GM12865 (cell line): ENCODE measurements around the gene SMIM10L2A.
A peak's percentile ranks its signal among the peaks of the same experiment; 100 is the strongest.

Experiments used
- DNase-seq: peaks from one replicate; pipeline ENCODE4 v3.0.0; 2010; ENCODE audit warnings: low read depth
- H3K4me3 ChIP-seq: 2 replicates; pipeline ENCODE4 v1.5.1; 2011; ENCODE audit warnings: mild to moderate bottlenecking, low read depth, low read length, control low read depth
- TF ChIP-seq, protein P1 (sequence below): IDR thresholded peaks from 2 replicates; pipeline ENCODE4 v1.5.1; 2011; ENCODE audit warnings: low read length, control low read depth, low read depth, inconsistent platforms; ENCODE audit not compliant: insufficient read depth; ENCODE audit errors: missing control alignments

Gene SMIM10L2A

DNA sequence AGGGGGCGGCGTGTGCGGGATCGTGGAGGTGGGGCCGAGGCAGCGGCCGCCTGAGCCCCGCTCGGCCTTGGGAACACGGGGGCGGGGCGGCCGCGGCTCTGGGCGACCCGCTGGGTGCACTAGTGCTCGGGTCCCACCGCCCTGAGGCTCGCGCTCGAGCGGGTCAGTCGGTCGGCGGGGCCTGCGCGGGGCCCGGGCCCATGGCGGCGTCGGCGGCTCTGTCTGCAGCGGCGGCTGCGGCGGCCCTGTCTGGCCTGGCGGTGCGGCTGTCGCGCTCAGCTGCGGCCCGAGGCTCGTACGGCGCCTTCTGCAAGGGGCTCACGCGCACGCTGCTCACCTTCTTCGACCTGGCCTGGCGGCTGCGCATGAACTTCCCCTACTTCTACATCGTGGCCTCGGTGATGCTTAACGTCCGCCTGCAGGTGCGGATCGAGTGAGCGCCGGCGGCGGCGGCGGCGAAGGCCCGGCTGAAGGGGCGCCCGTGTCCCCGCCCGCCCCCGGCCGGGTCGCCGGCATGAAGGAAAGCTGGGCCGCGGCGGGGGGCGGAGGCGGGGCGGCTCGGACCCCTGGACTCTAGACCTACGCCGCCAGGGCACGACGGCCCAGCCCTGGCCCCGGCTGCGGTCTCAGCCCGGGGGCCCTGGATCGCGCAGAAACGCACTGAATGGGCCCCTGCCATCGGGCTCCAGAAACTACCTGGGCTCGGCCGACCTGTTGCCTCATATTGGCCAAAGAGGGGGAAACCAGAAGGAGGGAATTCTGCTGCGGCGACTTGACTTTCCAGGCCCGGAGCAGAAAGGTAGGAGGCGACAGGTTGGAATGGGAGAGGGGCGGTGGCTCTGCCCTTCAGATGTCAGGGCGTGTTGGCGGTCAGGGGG lies at the start of gene SMIM10L2A:
SMIM10L2A (plus strand) TSS at position 13 of the 878 bp plus-strand sequence; CDS start at position 201, 188 bp downstream.
- peak within 1 kb of the TSS; percentile 47 for H3K4me3 ChIP-seq
- TF ChIP-seq, protein P1, sequence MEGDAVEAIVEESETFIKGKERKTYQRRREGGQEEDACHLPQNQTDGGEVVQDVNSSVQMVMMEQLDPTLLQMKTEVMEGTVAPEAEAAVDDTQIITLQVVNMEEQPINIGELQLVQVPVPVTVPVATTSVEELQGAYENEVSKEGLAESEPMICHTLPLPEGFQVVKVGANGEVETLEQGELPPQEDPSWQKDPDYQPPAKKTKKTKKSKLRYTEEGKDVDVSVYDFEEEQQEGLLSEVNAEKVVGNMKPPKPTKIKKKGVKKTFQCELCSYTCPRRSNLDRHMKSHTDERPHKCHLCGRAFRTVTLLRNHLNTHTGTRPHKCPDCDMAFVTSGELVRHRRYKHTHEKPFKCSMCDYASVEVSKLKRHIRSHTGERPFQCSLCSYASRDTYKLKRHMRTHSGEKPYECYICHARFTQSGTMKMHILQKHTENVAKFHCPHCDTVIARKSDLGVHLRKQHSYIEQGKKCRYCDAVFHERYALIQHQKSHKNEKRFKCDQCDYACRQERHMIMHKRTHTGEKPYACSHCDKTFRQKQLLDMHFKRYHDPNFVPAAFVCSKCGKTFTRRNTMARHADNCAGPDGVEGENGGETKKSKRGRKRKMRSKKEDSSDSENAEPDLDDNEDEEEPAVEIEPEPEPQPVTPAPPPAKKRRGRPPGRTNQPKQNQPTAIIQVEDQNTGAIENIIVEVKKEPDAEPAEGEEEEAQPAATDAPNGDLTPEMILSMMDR, result no peak
- DNase-seq, result peak; percentile 4

DNA sequence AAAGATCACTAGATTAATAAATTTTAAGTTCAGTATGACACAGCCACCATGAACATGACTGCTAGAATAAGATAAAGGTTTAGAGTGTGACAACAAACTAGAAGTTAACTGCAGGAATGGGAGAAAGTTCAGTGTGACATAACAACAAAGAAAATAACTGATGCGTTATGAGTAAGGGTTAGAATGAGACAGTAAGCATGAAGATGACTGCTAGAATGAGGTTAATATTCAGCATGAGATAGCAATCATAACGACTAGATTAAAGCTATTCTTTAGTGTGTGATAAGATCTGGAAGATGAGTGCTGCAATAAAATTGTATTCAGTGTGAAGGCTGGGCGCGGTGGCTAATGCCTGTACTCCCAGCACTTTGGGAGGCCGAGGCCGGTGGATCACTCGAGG lies 48.4 kb upstream of the SMIM10L2A start:
- TF ChIP-seq, protein P1, result no peak
- no peak overlapping the region for H3K4me3 ChIP-seq
- DNase-seq, result no peak

DNA sequence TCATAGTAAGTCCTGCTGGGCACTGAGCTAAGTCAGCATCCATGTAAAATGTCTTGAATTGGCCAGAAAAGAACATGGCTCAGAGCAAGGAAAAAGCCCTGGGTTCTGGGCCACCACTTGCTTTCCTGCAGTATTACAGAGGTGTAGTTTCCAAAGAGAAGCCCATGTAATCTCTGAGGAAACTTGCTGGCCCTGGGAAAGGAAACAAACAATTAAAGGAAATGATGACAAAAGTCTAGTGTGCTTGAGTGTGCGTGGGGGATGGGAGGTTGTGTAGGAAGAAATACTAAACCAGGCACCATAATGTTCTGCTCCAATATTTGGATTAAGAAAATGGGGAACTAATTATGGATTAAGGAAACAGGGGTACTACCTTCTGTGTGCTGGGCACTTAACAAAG lies 39.5 kb upstream of the SMIM10L2A start:
- H3K4me3 ChIP-seq, result no peak overlapping the region
- DNase-seq, result no peak
- TF ChIP-seq, protein P1, result no peak

DNA sequence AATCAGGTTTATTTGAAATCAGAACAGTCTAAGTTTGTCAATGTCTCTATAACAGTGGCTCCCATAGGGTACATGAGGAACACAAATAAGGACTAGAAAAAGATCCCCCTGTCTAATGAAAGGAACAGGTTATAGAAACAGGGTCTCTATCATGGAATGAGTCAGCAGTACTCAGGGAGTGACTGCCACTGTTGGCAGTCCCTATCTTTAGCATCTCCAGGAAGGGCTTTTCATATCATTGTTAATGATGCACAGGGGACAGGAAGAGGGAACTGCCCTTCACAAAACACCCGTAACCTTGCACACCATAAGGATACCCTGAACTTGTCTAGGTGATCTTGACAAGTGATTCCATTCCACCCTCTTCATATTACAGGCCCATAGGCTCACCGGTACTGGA lies 38.5 kb upstream of the SMIM10L2A start:
- DNase-seq, result no peak
- H3K4me3 ChIP-seq, result no peak overlapping the region
- TF ChIP-seq, protein P1, result no peak

DNA sequence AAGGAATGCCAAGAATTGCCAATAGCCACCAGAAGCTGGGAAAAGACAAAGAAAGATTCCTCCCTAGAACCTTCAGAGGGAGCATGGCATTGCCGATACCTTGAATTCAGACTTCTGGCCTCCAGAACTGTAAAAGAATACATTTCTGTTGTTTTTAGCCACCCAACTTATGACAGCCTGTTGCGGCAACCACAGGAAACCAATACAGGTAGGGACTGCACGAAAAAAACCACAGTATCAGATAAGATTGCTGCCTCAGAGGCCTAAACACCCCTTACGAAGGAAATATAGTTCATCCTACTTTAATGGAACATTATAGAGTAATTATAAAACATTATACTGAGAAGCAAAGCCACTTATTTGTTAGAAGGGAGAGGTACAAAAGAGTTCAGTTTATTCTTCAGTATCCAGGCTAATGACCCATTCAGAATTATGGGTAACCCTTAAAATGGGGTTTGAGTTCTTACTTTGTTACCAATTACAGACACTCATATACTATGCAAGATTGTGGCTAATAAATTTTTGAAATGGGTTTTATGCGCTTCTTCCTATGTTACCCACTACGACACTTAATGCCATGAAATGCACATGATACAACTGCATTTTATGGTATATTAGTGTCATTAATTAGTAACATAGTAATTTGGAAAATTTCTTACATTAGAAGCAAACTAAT lies 37.4 kb upstream of the SMIM10L2A start:
- no peak overlapping the region for H3K4me3 ChIP-seq
- no peak for DNase-seq
- TF ChIP-seq, protein P1, result no peak

DNA sequence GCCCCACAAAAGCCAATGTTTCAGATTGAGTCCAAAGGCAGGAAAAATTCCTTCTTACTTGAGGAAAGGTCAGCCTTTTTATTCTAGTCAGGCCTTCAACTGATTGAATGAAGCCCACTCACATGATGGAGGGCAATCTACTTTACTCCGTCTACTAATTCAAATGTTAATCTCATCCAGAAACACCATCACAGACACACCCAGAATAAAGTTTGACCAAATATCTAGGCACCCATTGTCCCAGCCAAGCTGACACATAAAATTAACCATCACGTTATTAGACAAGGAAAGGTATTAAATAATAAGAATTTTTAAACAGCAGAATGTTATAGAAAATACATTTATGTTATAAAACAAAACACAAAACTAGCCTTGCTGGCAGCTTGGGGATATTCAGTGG lies 32.9 kb upstream of the SMIM10L2A start:
- H3K4me3 ChIP-seq, result no peak overlapping the region
- no peak for DNase-seq
- TF ChIP-seq, protein P1, result no peak
